Measurements from ENCODE around the gene RELN. TPM values are rescaled to one million over a fixed set of nuclear protein-coding genes. Genes with fewer than 3 reads are reported as not detected.

The RELN gene
- total RNA-seq, 1 experiment from 2014 or later: 4.3 TPM

GRCh38 chr7:103888603-103889153 is 100.8 kb downstream of the RELN start:
- no TSS peak for BruUV-seq (replicated peaks)
- no peaks in the 10 kb centered on the region for H3K27me3 Mint-ChIP-seq (ENCODE audit: insufficient read depth, unreplicated experiment)
- peaks cover 18% of the 10 kb centered on the region for H3K4me1 Mint-ChIP-seq (ENCODE audit: low read depth, unreplicated experiment)
- intact Hi-C loops (cut with micrococcal nuclease; ENCODE audit: unreplicated experiment): no loop called here
- no peak for TF ChIP-seq CTCF (IDR thresholded peaks at IDR 0.05; ENCODE audit: insufficient read depth in 1 of 2, low read depth in 1 of 2, low read length in 1 of 2, severe bottlenecking in 1 of 2, unreplicated experiment in 1 of 2)
- peaks cover 12% of the 10 kb centered on the region for H3K9me3 Mint-ChIP-seq (ENCODE audit: unreplicated experiment)
- no peak overlapping the region for H3K27ac Mint-ChIP-seq (ENCODE audit: unreplicated experiment)
- no peaks in the 10 kb centered on the region for H3K36me3 Mint-ChIP-seq (ENCODE audit: insufficient read depth, unreplicated experiment)
- no peaks in the 10 kb centered on the region for H3K9me3 ChIP-seq
- no peak for DNase-seq
- H3K4me1 ChIP-seq: 0 out of 2 replicates have a peak, but pooled peaks cover 7% of the 10 kb centered on the region
- H3K4me3 ChIP-seq (ENCODE audit: low read depth, low read length): no peak overlapping the region
- ChIA-PET POLR2A (no interaction called here), CTCF (no interaction called here)
- H3K4me3 Mint-ChIP-seq (ENCODE audit: unreplicated experiment): no peak overlapping the region
- no peaks in the 10 kb centered on the region for H3K27me3 ChIP-seq (replicated peaks; ENCODE audit: control insufficient read depth, insufficient read depth, low read length)
- H3K36me3 ChIP-seq (ENCODE audit: control insufficient read depth, insufficient read depth, low read length): no peaks in the 10 kb centered on the region

GRCh38 chr7:103887853-103888602 is 101.4 kb downstream of the RELN start:
- Mint-ChIP-seq H3K27me3 (ENCODE audit: insufficient read depth, unreplicated experiment) (no peaks in the 10 kb centered on the region), H3K4me1 (ENCODE audit: low read depth, unreplicated experiment) (peaks cover 18% of the 10 kb centered on the region), H3K27ac (ENCODE audit: unreplicated experiment) (no peak overlapping the region), H3K4me3 (ENCODE audit: unreplicated experiment) (no peak overlapping the region), H3K9me3 (ENCODE audit: unreplicated experiment) (peaks cover 12% of the 10 kb centered on the region), H3K36me3 (ENCODE audit: insufficient read depth, unreplicated experiment) (no peaks in the 10 kb centered on the region)
- H3K9me3 ChIP-seq: no peaks in the 10 kb centered on the region
- BruUV-seq (replicated peaks): no TSS peak
- ChIA-PET CTCF (no interaction called here), POLR2A (no interaction called here)
- no peaks in the 10 kb centered on the region for H3K36me3 ChIP-seq (ENCODE audit: control insufficient read depth, insufficient read depth, low read length)
- intact Hi-C loops (cut with micrococcal nuclease; ENCODE audit: unreplicated experiment): no loop called here
- no peak for DNase-seq
- TF ChIP-seq CTCF (IDR thresholded peaks at IDR 0.05; ENCODE audit: insufficient read depth in 1 of 2, low read depth in 1 of 2, low read length in 1 of 2, severe bottlenecking in 1 of 2, unreplicated experiment in 1 of 2): no peak
- H3K4me1 ChIP-seq: 0 out of 2 replicates have a peak, but pooled peaks cover 7% of the 10 kb centered on the region
- H3K27me3 ChIP-seq (replicated peaks; ENCODE audit: control insufficient read depth, insufficient read depth, low read length): no peaks in the 10 kb centered on the region
- no peak overlapping the region for H3K4me3 ChIP-seq (ENCODE audit: low read depth, low read length)

- no peak overlapping the region for H3K4me3 ChIP-seq (ENCODE audit: low read depth, low read length)
- Mint-ChIP-seq H3K36me3 (ENCODE audit: insufficient read depth, unreplicated experiment) (no peaks in the 10 kb centered on the region), H3K4me1 (ENCODE audit: low read depth, unreplicated experiment) (peaks cover 18% of the 10 kb centered on the region), H3K4me3 (ENCODE audit: unreplicated experiment) (no peak overlapping the region), H3K27me3 (ENCODE audit: insufficient read depth, unreplicated experiment) (no peaks in the 10 kb centered on the region), H3K27ac (ENCODE audit: unreplicated experiment) (no peak overlapping the region), H3K9me3 (ENCODE audit: unreplicated experiment) (peaks cover 11% of the 10 kb centered on the region)
- 0 out of 2 replicates have a peak, but pooled peaks cover 7% of the 10 kb centered on the region for H3K4me1 ChIP-seq
- no TSS peak for BruUV-seq (replicated peaks)
- no peak for TF ChIP-seq CTCF (IDR thresholded peaks at IDR 0.05; ENCODE audit: insufficient read depth in 1 of 2, low read depth in 1 of 2, low read length in 1 of 2, severe bottlenecking in 1 of 2, unreplicated experiment in 1 of 2)
- ChIA-PET CTCF (no interaction called here), POLR2A (no interaction called here)
- H3K36me3 ChIP-seq (ENCODE audit: control insufficient read depth, insufficient read depth, low read length): no peaks in the 10 kb centered on the region
- no peak for DNase-seq
- intact Hi-C loops (cut with micrococcal nuclease; ENCODE audit: unreplicated experiment): no loop called here
- H3K9me3 ChIP-seq: no peaks in the 10 kb centered on the region
- no peaks in the 10 kb centered on the region for H3K27me3 ChIP-seq (replicated peaks; ENCODE audit: control insufficient read depth, insufficient read depth, low read length)
Measured at GRCh38 chr7:103887050-103887449, 102.4 kb downstream of the RELN start.
